ENCODE data around the gene SPACA9.

Gene SPACA9

DNA sequence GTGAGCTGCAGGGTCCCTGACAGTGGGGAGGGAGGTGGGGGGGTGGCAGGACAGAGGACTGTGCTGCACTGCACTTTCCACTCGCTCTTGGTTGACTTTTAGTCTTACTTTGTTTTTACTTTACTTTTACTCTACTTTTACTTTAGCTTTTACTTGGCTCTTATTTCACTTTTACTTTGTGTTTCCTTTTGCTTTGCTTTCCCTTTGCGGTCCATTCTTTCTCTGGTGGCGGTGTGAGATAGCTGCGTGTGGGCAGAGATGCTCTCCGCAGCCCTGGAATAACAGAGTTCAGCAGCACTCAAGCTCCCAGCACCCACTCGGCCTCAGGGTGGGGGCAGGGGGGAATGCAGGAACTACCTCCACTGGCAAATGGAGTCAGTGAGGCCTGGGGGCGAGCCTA is 5.3 kb upstream of the SPACA9 start:
- no peak overlapping the region for H3K4me3 ChIP-seq (ENCODE audit: control insufficient read depth, low read depth, low read length)
- no peak for DNase-seq (ENCODE audit: low read depth)
- TF ChIP-seq, protein P1, sequence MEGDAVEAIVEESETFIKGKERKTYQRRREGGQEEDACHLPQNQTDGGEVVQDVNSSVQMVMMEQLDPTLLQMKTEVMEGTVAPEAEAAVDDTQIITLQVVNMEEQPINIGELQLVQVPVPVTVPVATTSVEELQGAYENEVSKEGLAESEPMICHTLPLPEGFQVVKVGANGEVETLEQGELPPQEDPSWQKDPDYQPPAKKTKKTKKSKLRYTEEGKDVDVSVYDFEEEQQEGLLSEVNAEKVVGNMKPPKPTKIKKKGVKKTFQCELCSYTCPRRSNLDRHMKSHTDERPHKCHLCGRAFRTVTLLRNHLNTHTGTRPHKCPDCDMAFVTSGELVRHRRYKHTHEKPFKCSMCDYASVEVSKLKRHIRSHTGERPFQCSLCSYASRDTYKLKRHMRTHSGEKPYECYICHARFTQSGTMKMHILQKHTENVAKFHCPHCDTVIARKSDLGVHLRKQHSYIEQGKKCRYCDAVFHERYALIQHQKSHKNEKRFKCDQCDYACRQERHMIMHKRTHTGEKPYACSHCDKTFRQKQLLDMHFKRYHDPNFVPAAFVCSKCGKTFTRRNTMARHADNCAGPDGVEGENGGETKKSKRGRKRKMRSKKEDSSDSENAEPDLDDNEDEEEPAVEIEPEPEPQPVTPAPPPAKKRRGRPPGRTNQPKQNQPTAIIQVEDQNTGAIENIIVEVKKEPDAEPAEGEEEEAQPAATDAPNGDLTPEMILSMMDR (conservative IDR thresholded peaks at IDR 0.05; ENCODE audit: control insufficient read depth, insufficient read depth, low read depth, low read length), result no peak

DNA sequence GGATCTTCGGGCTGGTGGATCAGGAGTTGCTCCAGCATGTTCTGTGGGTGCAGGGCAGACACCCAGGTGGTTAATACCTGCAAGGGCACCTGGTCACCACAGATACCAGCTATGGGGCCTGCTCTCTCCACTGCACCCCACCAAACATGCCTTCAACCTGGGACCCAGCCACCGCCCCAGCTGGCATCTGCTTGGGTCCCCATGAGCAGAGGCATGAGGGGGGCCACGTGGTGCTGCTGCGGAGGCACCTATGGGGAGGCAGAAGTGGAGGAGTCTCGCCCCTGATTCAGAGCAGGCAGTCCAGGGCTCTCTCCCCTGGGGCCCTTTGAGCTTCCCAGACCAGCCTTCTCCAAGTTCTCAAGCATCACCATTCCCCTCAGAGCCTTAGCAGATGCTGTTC is 3.5 kb upstream of the SPACA9 start:
- TF ChIP-seq, protein P1 (conservative IDR thresholded peaks at IDR 0.05; ENCODE audit: control insufficient read depth, insufficient read depth, low read depth, low read length), result no peak
- no peak for DNase-seq (ENCODE audit: low read depth)
- H3K4me3 ChIP-seq (ENCODE audit: control insufficient read depth, low read depth, low read length), result no peak overlapping the region

DNA sequence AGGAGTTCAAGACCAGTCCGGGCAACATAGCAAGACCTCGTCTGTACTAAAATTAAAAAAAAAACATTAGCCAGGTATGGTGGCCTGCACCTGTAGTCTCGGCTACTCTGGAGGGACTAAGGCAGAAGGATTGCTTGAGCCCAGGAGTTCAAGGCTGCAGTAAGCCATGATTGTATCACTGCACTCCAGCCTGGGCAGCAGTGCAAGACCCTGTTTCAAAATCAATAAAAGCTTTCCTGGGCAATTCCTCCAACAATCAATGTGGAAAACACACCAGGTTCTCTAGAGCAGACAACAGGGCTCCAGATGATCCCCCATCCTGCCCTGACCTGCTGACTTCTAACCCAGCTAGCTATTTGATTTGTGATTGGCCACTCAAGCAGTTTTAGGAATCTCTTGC is 1.8 kb upstream of the SPACA9 start:
- H3K4me3 ChIP-seq (ENCODE audit: control insufficient read depth, low read depth, low read length), result no peak overlapping the region
- no peak for DNase-seq (ENCODE audit: low read depth)
- TF ChIP-seq, protein P1 (conservative IDR thresholded peaks at IDR 0.05; ENCODE audit: control insufficient read depth, insufficient read depth, low read depth, low read length), result no peak

DNA sequence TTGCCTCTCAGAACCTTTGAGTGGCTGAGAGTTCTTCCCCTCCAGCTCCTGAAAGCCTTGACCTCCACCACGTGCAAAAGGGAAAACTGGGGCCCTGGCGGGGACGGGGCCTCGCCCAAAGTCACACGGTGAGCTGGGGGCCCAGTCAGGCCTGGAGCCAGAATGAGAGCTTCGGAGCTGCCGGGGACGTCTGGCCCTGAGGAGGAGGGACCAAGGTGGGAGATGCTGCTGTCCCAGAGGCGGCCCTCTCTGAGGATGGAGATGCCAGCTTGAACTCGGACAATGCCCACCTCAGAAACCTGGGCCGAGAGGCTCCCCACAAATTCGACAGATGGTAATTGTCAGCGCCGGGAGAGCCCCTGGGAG is 1.3 kb upstream of the SPACA9 start:
- DNase-seq (ENCODE audit: low read depth), result no peak

DNA sequence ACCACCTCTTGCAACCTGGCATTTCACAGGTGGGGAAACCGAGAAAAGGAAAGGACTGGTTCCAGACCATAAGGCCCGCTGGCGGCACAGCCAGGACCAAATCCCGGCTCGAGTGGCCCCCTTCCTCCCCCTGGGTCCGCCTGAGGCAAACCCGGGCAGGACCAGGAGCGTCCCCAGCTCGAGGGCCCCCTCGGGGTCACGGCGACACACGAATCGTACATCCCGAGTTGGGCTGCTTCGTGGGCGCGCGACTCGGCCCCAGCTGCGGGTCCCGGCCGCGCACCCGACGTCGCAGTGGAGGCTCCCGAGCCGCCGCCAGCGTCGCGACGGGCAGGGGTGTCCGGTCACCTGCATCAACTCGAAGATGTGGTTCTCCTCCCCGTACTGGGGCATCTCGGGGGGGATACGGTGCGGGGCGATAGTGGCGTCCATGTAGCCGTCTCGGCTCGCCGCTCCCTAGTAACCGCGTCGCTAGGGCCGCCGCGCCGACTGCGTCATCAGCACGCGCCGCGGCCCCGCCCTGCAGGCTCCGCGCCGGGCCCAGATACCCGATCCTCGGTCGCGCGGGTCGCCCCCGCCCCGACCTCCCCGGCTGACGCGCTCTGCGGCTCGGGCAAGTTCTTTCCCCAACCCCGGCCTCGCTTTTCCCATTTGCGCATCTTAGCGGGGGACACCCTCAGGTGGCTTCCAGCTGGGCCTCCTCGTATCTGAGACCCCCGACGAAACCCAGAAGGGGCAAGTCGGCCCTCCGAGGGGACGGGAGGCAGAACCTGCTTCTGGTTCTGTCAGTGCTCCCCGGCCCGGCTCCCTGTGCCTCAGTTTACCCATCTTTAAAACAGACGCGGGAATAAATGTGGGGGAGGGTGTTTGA is 639 bp upstream of the SPACA9 start, which contains the start of gene AK8:
AK8 (minus strand) TSS at position 461 of the 871 bp plus-strand sequence; CDS start at position 432, 29 bp downstream.
- peak within 1 kb of the TSS; percentile 97 for H3K4me3 ChIP-seq (ENCODE audit: control insufficient read depth, low read depth, low read length)
- DNase-seq (ENCODE audit: low read depth), result peak; percentile 60
- TF ChIP-seq, protein P1 (conservative IDR thresholded peaks at IDR 0.05; ENCODE audit: control insufficient read depth, insufficient read depth, low read depth, low read length), result no peak

More for the DNA sequence above, 1.3 kb upstream of the SPACA9 start:
- H3K4me3 ChIP-seq (ENCODE audit: control insufficient read depth, low read depth, low read length), result peak overlapping the region; percentile 97
- TF ChIP-seq, protein P1 (conservative IDR thresholded peaks at IDR 0.05; ENCODE audit: control insufficient read depth, insufficient read depth, low read depth, low read length), result no peak

DNA sequence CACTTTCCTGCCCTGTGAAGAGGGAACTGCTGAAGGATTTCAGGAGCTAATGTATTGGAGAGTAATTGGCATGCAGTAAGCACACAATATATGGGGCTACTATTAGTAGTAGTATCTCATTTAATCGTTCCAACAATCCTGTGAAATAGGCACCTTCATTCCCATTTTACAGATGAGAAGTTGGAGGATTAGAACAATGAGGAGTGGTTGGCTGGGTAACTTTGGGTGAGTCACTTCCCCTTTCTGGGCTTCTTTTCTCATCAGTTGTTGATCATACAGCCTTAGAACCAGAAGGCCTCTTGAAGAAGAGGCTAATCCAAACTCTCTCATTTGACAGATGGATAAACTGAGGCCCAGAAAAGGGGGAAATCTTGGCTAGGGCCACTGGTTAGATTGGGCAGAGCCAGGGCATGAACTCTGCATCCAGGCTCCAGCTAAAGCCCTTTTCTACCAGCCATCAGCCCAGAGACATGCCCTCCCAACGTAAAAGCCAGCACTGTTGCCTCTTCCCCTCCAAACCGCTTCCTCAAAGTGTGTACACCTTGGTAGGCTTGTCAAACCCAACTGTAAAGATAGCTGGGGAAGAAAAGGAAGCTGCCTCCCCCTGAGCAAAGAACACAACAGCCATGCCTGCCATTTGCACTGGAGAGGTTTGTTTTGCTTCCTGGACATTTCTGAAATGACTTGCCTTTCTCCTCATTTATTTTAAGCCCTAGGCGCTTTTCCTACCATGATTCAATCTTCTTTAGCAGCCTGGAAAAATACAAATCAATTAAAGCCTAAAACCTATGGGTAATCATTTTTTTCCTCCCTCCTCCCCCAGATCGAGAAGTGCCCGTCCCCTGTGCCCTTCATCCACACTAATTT is 992 bp downstream of the SPACA9 start:
- TF ChIP-seq, protein P1 (conservative IDR thresholded peaks at IDR 0.05; ENCODE audit: control insufficient read depth, insufficient read depth, low read depth, low read length), result no peak
- no peak for DNase-seq (ENCODE audit: low read depth)
- no peak overlapping the region for H3K4me3 ChIP-seq (ENCODE audit: control insufficient read depth, low read depth, low read length)

Measured in fibroblast of mammary gland (primary cell).